A549 (cell line): ENCODE results near the gene DHRS12. TPM values are rescaled to one million over a fixed set of nuclear protein-coding genes. Genes with fewer than 3 reads are reported as not detected.

Source experiments
- ATAC-seq, 2 experiments: fragments of 200-7000 bp in 1 of 2; fragments of >200 bp in 1 of 2; cut with Nextera tagmentation in 1 of 2; cut with Tn5 transposase in 1 of 2; 3 replicates each; pipeline versions ENCODE4 v1.8.0 to v1.9.1; 2018 to 2020; ENCODE audit warnings: mild to moderate bottlenecking in 1 of 2, moderate library complexity in 1 of 2
- CTCF ChIA-PET: fragments of 300-600 bp; sonication (Branson Sonifier 250); formaldehyde crosslinking; extraction: SDS; loops from one replicate; lab custom pipeline; 2021; ENCODE audit warnings: antibody characterized with exemption, inconsistent platforms; lab: Yijun Ruan, JAX
- POLR2A ChIA-PET: fragments of 350-600 bp; formaldehyde crosslinking; extraction: SDS; loops from one replicate; lab custom pipeline; 2021; ENCODE audit warnings: antibody characterized with exemption, inconsistent platforms; lab: Yijun Ruan, JAX
- DNase-seq, 2 experiments: peaks; one replicate each; pipeline versions ENCODE4 v3.0.0 to v3.0.0-alpha.2; 2011 to 2016; ENCODE audit warnings: low read depth in 1 of 2, low spot score in 1 of 2
- FAIRE-seq: peaks from 2 replicates; lab custom pipeline; 2011; peaks lifted over from hg19 to GRCh38; lab: Jason Lieb, UNC
- H3K27ac ChIP-seq, 2 experiments: fragments of >200 bp; sonication (Bioruptor Twin); formaldehyde crosslinking; 3 replicates each; pipeline ENCODE4 v1.5.1; 2016 to 2017
- H3K4me1 ChIP-seq: fragments of >200 bp; sonication (Bioruptor Twin); formaldehyde crosslinking; 3 replicates; pipeline ENCODE4 v1.6.1; 2016
- H3K4me2 ChIP-seq: fragments of >200 bp; sonication (Bioruptor Twin); formaldehyde crosslinking; 3 replicates; pipeline ENCODE4 v1.6.1; 2016
- H3K4me3 ChIP-seq: fragments of >200 bp; sonication (Bioruptor Twin); formaldehyde crosslinking; 3 replicates; pipeline ENCODE4 v1.5.1; 2016
- H3K9me3 ChIP-seq: fragments of >200 bp; sonication (Bioruptor Twin); formaldehyde crosslinking; 3 replicates; pipeline ENCODE4 v1.6.1; 2016
- CBX2 ChIP-seq: fragments of 200-600 bp; sonication (generic); IDR thresholded peaks from 2 replicates; pipeline ENCODE4 v1.6.1; 2016; ENCODE audit warnings: low read depth, mild to moderate bottlenecking, borderline replicate concordance
- CBX8 ChIP-seq: fragments of 200-600 bp; sonication (generic); IDR thresholded peaks from 2 replicates; pipeline ENCODE4 v1.6.1; 2016
- CHD2 ChIP-seq: fragments of 150-350 bp; IDR thresholded peaks from 2 replicates; pipeline ENCODE4 v1.6.1; 2014; ENCODE audit warnings: low read length; ENCODE audit not compliant: partially characterized antibody
- EHF ChIP-seq: fragments of 250-450 bp; sonication (Bioruptor Pico); IDR thresholded peaks from 2 replicates; pipeline ENCODE4 v1.5.0; 2020; ENCODE audit warnings: mild to moderate bottlenecking
- FOXS1 ChIP-seq: fragments of 250-450 bp; sonication (Bioruptor Pico); IDR thresholded peaks from 2 replicates; pipeline ENCODE4 v1.5.0; 2020; ENCODE audit warnings: mild to moderate bottlenecking, moderate library complexity
- GATA3 ChIP-seq: IDR thresholded peaks from 2 replicates; pipeline ENCODE4 v1.6.1; 2012; ENCODE audit warnings: borderline replicate concordance
- HOXB13 ChIP-seq: fragments of 250-450 bp; sonication (Bioruptor Pico); IDR thresholded peaks from 2 replicates; pipeline ENCODE4 v1.5.0; 2020; ENCODE audit warnings: low read depth, mild to moderate bottlenecking, moderate library complexity
- JUN ChIP-seq, 2 experiments: fragments of >200 bp; sonication (Bioruptor Twin); formaldehyde crosslinking; IDR thresholded peaks; 2 replicates in 1 of 2; 3 replicates in 1 of 2; pipeline ENCODE4 v1.6.1; 2016 to 2017
- JUNB ChIP-seq: fragments of >200 bp; sonication (Bioruptor Twin); formaldehyde crosslinking; IDR thresholded peaks from 2 replicates; pipeline ENCODE4 v1.6.1; 2016
- KDM1A ChIP-seq: fragments of 200-600 bp; sonication (generic); IDR thresholded peaks from 2 replicates; pipeline ENCODE4 v1.6.1; 2016; ENCODE audit warnings: low read depth, mild to moderate bottlenecking
- KDM5A ChIP-seq: fragments of 200-600 bp; sonication (generic); IDR thresholded peaks from 2 replicates; pipeline ENCODE4 v1.6.1; 2016; ENCODE audit warnings: antibody characterized with exemption, mild to moderate bottlenecking
- MAFK ChIP-seq: fragments of 450-650 bp; IDR thresholded peaks from 2 replicates; pipeline ENCODE4 v1.6.1; 2014; ENCODE audit not compliant: partially characterized antibody
- NPAS2 ChIP-seq: fragments of 250-450 bp; sonication (Bioruptor Pico); IDR thresholded peaks from 2 replicates; pipeline ENCODE4 v1.8.0; 2022; ENCODE audit warnings: mild to moderate bottlenecking, moderate library complexity, borderline replicate concordance
- RARB ChIP-seq: fragments of 250-450 bp; sonication (Bioruptor Pico); IDR thresholded peaks from 2 replicates; pipeline ENCODE4 v1.8.0; 2021; ENCODE audit warnings: mild to moderate bottlenecking, moderate library complexity
- RCOR1 ChIP-seq: fragments of 150-350 bp; IDR thresholded peaks from 2 replicates; pipeline ENCODE4 v1.6.1; 2014; ENCODE audit warnings: antibody characterized with exemption, low read length, low read depth
- TFCP2L1 ChIP-seq: fragments of 250-450 bp; sonication (Bioruptor Pico); IDR thresholded peaks from 2 replicates; pipeline ENCODE4 v1.5.0; 2021; ENCODE audit warnings: mild to moderate bottlenecking
- TP53 ChIP-seq: fragments of 250-450 bp; sonication (Bioruptor Pico); IDR thresholded peaks from 2 replicates; pipeline ENCODE4 v1.5.0; 2021; ENCODE audit warnings: mild to moderate bottlenecking, moderate library complexity
- ZC3H11A ChIP-seq: fragments of 450-650 bp; IDR thresholded peaks from 2 replicates; pipeline ENCODE4 v1.6.1; 2014; ENCODE audit warnings: antibody characterized with exemption, mild to moderate bottlenecking
- ZFP36 ChIP-seq: fragments of 450-650 bp; IDR thresholded peaks from 2 replicates; pipeline ENCODE4 v1.6.1; 2014; ENCODE audit warnings: borderline replicate concordance; ENCODE audit not compliant: partially characterized antibody
- WGBS: methylation state at CpG from one replicate; pipeline ENCODE4 v1.1.6; 2017; ENCODE audit errors: missing lambda C conversion rate; 5-methylcytosine and 5-hydroxymethylcytosine counted together
- polyA plus RNA-seq, 4 experiments: library from polyadenylated mRNA; depleted of rRNA in 3 of 4; stranded (reverse); fragments of >200 nt; fragmentation: RNase III in 1 of 4; extraction: RNeasy Plus Mini Kit Qiagen cat#74134 plus additional on column Dnase treatment in 1 of 4; gene quantifications; 2 replicates in 3 of 4; 3 replicates in 1 of 4; pipeline ENCODE4 v1.2.3, GENCODE V29; 2011 to 2017
- TF ChIP-seq, protein P1 (sequence below): IDR thresholded peaks from 2 replicates; pipeline ENCODE4 v1.6.1; 2012; ENCODE audit warnings: low read depth, borderline replicate concordance
- TF ChIP-seq, protein P2 (sequence below): fragments of 450-650 bp; IDR thresholded peaks from 2 replicates; pipeline ENCODE4 v1.6.1; 2014; ENCODE audit warnings: antibody characterized with exemption
- TF ChIP-seq, protein P3 (sequence below): fragments of 200-600 bp; sonication (generic); IDR thresholded peaks from 2 replicates; pipeline ENCODE4 v1.6.1; 2016; ENCODE audit warnings: antibody characterized with exemption, mild to moderate bottlenecking, moderate library complexity
- TF ChIP-seq, protein P4 (sequence below): fragments of >200 bp; sonication (Bioruptor Twin); formaldehyde crosslinking; IDR thresholded peaks from 3 replicates; pipeline ENCODE4 v1.6.1; 2016

DHRS12 gene
- polyA plus RNA-seq, 2 of the 4 experiments (the other 2 are of a cell fraction): 4.2 to 7.5 TPM

DNA sequence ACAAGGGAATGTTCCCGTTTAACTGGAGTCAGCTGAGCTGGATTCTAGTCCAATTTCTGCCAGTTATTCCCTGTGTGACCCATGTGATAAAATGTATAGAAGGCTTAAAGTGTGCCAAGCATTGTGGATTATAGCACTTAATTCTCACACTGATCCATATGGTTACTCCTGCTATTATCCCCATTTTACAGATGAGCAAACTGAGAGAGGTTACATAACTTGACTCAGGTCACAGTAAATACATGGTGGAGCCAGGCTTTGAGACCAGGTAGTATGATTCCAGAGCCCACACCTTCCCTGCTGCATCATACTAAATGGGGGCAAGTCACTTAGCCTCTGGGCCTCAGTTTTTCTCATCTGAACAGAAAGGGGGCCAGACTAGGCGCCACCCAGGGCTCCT, 2.0 kb upstream of the DHRS12 start:
- TF ChIP-seq KDM1A (peak; percentile 57; the same call in 1 of the 2 replicates), NPAS2 (no peak)
- TF ChIP-seq, protein P1, sequence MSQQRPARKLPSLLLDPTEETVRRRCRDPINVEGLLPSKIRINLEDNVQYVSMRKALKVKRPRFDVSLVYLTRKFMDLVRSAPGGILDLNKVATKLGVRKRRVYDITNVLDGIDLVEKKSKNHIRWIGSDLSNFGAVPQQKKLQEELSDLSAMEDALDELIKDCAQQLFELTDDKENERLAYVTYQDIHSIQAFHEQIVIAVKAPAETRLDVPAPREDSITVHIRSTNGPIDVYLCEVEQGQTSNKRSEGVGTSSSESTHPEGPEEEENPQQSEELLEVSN: no peak
- no peak for ATAC-seq
- WGBS: 91% methylated on average over 2 of the region's 2 CpGs
- Histone ChIP-seq H3K9me3 (no peaks in the 10 kb centered on the region), H3K4me2 (no peak overlapping the region), H3K27ac (no peak overlapping the region), H3K4me1 (peaks cover 24% of the 10 kb centered on the region), H3K4me3 (no peak overlapping the region)
- CTCF ChIA-PET: interaction anchor here (1.0 to 1.5 kb wide), 3 partner anchors 8 to 39 kb away, joined by 3 to 14 read pairs (median 3); partner anchors contain the start of gene TMEM272
- DNase-seq: no peak
- POLR2A ChIA-PET: no interaction called here
- no peak for FAIRE-seq

DNA sequence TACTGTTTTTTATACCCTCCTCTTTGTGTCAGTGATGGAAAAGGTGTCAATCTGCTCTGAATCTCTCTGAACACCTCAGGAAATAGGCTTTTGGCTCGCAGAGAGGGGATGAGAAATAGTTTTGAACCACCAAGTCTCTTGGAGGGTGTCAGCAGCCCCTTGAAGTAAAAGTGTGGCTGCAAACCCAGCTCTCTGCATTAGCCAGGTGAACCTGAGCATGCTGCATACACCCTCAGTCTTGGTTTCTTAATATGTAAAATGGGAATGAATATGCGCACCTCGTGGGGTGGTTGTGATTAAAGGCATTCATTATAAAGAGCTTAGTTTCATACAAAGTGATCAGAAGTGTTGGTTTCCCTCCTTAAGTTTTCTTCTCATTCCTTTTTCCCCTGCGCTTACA, 1.4 kb upstream of the DHRS12 start:
- TF ChIP-seq CBX8 (no peak), TP53 (CRISPR knock-in tag) (no peak), EHF (CRISPR knock-in tag) (no peak), MAFK (no peak), ZFP36 (no peak), ZC3H11A (no peak), JUN (IDR thresholded peaks at IDR 0.05) (no peak), FOXS1 (CRISPR knock-in tag) (no peak), CBX2 (no peak), RARB (CRISPR knock-in tag) (no peak), HOXB13 (no peak), RCOR1 (no peak), GATA3 (no peak), JUNB (no peak), KDM5A (no peak), TFCP2L1 (CRISPR knock-in tag) (no peak), CHD2 (no peak)
- TF ChIP-seq, protein P2, sequence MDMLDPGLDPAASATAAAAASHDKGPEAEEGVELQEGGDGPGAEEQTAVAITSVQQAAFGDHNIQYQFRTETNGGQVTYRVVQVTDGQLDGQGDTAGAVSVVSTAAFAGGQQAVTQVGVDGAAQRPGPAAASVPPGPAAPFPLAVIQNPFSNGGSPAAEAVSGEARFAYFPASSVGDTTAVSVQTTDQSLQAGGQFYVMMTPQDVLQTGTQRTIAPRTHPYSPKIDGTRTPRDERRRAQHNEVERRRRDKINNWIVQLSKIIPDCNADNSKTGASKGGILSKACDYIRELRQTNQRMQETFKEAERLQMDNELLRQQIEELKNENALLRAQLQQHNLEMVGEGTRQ: no peak
- TF ChIP-seq, protein P3, sequence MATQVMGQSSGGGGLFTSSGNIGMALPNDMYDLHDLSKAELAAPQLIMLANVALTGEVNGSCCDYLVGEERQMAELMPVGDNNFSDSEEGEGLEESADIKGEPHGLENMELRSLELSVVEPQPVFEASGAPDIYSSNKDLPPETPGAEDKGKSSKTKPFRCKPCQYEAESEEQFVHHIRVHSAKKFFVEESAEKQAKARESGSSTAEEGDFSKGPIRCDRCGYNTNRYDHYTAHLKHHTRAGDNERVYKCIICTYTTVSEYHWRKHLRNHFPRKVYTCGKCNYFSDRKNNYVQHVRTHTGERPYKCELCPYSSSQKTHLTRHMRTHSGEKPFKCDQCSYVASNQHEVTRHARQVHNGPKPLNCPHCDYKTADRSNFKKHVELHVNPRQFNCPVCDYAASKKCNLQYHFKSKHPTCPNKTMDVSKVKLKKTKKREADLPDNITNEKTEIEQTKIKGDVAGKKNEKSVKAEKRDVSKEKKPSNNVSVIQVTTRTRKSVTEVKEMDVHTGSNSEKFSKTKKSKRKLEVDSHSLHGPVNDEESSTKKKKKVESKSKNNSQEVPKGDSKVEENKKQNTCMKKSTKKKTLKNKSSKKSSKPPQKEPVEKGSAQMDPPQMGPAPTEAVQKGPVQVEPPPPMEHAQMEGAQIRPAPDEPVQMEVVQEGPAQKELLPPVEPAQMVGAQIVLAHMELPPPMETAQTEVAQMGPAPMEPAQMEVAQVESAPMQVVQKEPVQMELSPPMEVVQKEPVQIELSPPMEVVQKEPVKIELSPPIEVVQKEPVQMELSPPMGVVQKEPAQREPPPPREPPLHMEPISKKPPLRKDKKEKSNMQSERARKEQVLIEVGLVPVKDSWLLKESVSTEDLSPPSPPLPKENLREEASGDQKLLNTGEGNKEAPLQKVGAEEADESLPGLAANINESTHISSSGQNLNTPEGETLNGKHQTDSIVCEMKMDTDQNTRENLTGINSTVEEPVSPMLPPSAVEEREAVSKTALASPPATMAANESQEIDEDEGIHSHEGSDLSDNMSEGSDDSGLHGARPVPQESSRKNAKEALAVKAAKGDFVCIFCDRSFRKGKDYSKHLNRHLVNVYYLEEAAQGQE: no peak
- TF ChIP-seq, protein P4, sequence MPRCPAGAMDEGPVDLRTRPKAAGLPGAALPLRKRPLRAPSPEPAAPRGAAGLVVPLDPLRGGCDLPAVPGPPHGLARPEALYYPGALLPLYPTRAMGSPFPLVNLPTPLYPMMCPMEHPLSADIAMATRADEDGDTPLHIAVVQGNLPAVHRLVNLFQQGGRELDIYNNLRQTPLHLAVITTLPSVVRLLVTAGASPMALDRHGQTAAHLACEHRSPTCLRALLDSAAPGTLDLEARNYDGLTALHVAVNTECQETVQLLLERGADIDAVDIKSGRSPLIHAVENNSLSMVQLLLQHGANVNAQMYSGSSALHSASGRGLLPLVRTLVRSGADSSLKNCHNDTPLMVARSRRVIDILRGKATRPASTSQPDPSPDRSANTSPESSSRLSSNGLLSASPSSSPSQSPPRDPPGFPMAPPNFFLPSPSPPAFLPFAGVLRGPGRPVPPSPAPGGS: no peak
- ATAC-seq (no peak), DNase-seq (no peak), FAIRE-seq (no peak)
- Histone ChIP-seq H3K4me3 (no peak overlapping the region), H3K4me1 (peaks cover 25% of the 10 kb centered on the region), H3K27ac (no peak overlapping the region), H3K4me2 (peak overlapping the region; percentile 83; the same call in 2 of the 3 replicates), H3K9me3 (no peaks in the 10 kb centered on the region)
- ChIA-PET CTCF (interaction anchor here (1.3 to 1.5 kb wide), 2 partner anchors 8 to 10 kb away, joined by 3 to 14 read pairs; no protein-coding TSS in a partner anchor), POLR2A (no interaction called here)
- 95% methylated on average over 4 of the region's 4 CpGs for WGBS
